Pulmonary artery endothelial cell (primary cell): ENCODE measurements around the gene FAM168B. TPM values are rescaled to one million over a fixed set of nuclear protein-coding genes. Genes with fewer than 3 reads are reported as not detected.

Experiments used
- DNase-seq: peaks from one replicate; pipeline ENCODE4 v3.0.0-alpha.2; 2011; ENCODE audit warnings: low read depth, low spot score
- total RNA-seq: library from RNA; depleted of rRNA; stranded (reverse); fragments of >200 nt; gene quantifications from 2 replicates; pipeline ENCODE4 v1.2.3, GENCODE V29; 2014

Gene FAM168B
- total RNA-seq, 1 donor from 2014 or later: 141 TPM

DNA sequence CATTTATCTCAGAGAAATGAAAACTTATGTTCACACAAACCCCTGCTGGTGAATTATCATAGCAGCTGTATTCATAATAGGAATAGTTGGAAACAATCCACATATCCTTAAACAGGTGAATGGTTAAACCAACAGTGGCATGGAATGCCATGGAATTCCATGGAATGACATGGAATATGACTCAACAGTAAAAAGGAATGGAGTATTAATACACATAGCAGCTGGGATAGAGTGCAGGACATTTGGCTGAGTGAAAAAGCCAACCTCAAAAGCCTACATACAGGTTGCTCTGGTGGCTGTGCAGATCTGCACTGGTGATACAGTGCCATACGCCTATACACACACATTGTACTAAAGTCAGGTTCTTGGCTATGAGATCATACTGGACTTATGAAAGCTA lies 69.5 kb downstream of the FAM168B start:
- no peak for DNase-seq

DNA sequence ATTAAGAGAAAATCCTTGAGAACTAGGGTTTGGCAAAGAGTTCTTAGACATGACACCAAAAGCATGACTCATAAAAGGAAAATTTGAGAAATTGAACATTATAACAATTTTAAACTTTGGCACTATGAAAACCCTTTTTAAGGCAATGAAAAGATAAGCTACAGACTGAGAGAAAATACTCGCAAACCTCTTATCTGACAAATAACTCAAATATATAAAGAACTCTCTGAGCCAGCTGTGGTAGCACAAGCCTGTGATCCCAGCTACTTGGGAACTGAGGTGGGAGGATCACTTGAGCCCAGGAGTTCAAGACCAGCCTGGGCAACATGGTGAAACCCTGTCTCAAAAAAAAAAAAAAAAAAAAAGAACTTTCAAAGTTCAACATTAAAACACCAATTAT lies 70.5 kb downstream of the FAM168B start:
- no peak for DNase-seq

DNA sequence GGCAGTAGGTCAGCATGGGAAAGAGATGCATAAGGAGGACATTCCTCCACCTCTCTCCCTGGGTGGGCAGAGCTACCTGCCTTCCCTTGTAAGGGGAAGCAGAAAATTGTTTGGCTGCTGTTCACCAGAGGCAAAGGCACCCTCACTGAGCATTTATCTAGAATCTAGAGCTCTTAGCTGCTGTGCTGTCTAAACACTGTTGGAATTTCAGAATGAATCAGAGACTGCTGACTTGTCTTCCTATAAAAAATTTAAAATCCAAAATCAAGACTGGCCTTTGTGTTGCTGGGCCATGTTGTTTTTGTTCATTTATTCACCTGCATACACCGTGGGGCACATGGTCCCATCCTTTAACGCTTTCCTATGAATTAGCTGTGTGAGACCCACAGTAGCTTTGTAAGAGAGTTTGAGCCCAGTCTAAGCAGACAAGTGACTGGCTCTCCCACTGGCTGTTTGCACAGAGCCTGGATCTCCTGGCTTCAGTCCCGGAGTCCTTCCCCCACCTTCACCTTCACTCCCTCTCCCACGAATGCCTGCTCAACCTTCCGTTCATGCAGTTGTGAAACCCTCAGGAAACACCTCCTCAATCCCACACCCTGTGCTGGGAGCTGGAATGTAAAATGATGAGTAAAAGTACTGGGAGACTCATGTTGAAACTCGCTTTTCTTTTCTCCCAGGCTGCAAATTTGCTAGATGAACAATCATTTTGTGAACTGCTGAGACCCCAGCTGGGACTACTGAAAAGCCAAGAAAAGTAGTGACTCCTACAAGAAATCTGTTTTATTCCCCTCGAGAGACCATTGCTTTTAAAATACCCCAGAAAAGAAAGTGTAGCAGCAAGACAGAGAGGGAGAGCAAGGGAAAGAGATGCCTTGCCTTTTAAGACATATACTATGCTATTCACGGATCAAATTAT lies 76.2 kb downstream of the FAM168B start:
- no peak for DNase-seq

DNA sequence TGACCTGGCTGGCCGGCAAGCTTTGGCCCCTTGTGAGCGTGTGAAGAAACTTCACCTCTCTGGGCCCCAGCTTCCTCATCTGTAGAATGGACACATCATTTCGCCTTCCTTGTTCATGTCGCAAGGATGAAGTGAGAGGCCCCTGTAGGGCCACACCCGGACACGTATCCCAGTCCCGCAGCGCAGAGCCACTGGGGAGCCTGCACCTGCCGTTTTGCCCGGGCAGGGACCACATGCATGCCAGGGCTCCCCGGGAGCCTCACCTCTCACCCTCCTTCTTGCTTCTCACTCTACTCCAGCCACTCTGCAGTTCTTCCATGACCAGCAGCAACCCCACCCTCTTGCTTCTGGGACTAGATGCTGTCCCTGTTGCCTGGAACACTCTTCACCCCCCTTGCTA lies 77.5 kb downstream of the FAM168B start:
- DNase-seq: no peak

DNA sequence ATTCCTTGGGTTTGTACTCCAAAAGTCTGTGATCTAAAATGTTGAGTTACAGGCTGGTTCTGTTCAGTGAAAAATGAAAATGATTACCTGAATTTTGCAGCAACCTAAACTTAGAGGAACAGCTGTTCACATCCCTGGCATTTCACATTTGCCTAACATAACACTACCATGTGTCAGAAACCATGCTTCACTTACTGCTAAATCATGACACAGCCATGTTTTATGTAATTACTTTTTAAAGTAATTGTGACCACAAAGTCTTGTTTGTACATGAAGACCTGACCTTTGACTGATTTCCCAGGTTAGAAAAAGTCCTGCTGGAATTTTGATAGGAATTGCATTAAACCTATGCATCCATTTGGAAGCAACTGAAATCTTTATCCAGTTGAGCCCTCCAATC lies 79.1 kb downstream of the FAM168B start:
- DNase-seq: no peak

GRCh38 chr2:131011486-131011885 lies 81.8 kb downstream of the FAM168B start:
- DNase-seq: no peak

GRCh38 chr2:131010566-131010965 lies 82.7 kb downstream of the FAM168B start:
- no peak for DNase-seq

- no peak for DNase-seq
Observed at GRCh38 chr2:131009713-131010475, 83.4 kb downstream of the FAM168B start.

GRCh38 chr2:131008967-131009366 lies 84.3 kb downstream of the FAM168B start:
- no peak for DNase-seq

DNA sequence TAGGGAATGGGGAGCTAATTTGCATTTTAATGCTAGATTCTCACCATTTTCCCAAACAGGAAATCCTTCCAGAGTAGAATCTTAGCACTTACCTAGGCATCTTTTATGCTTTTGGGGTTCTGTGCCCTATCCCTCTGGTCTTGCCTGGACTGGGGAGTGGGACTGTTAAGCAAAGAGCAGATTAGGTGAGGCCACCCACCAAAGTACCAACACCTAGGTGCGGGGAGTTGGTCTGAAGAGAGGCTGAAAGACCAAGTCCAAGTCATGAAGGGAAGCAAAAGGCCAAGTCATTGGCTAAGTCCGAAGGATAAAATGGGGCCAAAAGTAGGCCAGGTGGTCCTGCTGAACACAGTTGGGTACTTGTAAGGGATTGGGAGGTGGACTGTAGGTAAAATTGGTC lies 86.7 kb downstream of the FAM168B start:
- no peak for DNase-seq

DNA sequence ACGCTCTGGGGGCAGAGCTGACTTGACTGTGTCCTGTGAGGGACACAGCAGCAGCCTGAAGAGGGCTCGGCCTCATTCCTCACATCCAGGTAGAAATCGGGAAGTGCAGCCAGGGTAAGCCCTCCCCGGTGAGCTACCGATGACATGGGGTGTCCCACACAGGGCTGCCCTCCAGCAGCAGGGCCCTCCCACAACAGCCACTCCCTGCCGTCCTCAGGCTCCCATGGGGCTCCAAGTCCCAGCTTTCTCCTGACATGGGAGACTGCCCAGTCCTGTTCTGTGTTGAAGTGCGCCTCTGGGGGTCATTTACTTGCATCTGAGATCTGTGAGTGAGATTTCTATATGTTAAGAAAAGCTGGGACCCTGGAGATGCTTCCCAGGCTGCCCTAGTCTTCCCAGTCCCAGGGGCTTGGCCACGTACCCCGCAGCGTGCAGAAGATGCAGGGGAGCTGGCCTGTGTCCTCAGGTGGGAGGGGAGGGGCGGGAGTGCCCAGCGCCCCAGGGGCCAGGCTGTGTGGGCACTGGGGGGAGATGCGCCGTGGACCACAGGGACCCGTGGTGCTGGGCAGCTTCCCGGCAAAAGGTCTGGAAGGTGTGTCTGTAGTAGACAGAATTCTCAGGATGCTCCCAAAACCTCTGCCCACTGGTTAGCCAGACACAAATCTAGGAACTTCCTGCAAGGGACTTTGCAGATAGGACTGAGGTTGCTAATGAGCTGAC lies 87.9 kb downstream of the FAM168B start:
- no peak for DNase-seq

DNA sequence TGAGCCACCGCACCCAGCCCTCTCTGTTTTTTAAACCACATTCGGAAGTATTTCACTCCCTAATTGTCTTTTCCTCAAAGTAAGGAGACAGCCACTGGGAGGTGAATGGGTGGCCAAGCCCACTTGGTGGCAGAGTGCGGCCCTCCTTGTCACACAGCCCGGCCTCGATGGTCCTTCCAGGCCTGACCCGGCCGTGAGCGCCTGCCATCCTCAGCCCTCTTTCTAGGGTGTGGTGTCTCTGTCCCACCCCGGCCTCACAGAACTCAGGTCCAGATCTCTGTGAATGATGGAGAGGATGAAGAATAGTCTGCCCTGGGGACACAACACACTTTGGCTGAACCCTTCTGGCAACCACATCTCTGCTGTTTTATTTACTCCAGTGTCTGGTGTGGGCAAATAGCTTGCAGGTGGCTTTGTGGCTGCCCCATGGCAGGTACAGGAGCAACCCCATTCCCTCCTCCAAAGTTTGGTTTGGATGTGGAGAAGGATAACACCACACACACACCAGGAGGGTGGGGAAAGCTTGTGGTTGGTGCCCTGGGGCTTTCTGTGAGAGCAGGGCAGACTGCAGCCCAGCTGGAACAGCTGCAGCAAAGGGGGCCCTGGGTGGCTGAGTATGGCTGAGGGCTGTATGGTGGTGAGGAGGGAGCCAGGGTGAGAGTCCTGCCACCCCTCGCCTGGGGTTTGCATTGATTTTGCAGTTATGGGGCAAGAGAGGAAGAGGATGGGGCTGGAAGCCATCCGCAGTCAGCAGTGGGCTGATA lies 88.6 kb downstream of the FAM168B start:
- DNase-seq: no peak

- DNase-seq: no peak
Observed at GRCh38 chr2:130998561-130998960, 94.7 kb downstream of the FAM168B start.

Other genes starting within 250 kb of the FAM168B start
- gene PLEKHB2, start 11.9 kb upstream of the FAM168B start, total RNA-seq: 90.9 and 164 TPM in 2 replicates
- 0.04 and 0.07 TPM in 2 replicates for gene POTEE, start 116.1 kb upstream of the FAM168B start, total RNA-seq